ENCODE data around the gene NUP210L. TPM values are rescaled to one million over a fixed set of nuclear protein-coding genes. Genes with fewer than 3 reads are reported as not detected.

NUP210L gene
- polyA plus RNA-seq, 2 donors: 0.02 TPM; not detected in 1

GRCh38 chr1:153977250-153978240 is 177.3 kb downstream of the NUP210L start, which contains the start of gene JTB:
TSS of gene JTB (minus strand) at chr1:153977674. CDS start at chr1:153977252, 422 bp downstream.
- Histone ChIP-seq H3K9me3 (ENCODE audit: control insufficient read depth in 2 of 2, insufficient read depth in 1 of 2, low read depth in 1 of 2, low read length in 1 of 2) (no peaks in the 10 kb centered on the region), H3K36me3 (ENCODE audit: control insufficient read depth in 2 of 2, insufficient read depth in 2 of 2, low read length in 1 of 2) (peaks cover 6 to 18% of the 10 kb centered on the region in 2 donors), H3K27ac (ENCODE audit: low read depth in 2 of 2, low read length in 1 of 2) (peak within 1 kb of the TSS; percentile 79 to 94), H3K4me1 (ENCODE audit: control insufficient read depth in 2 of 2, insufficient read depth in 2 of 2, low read length in 1 of 2) (no peaks in the 10 kb centered on the region), H3K4me3 (ENCODE audit: low read depth in 1 of 2, low read length in 2 of 2) (peak within 1 kb of the TSS; percentile 85 to 97), H3K27me3 (ENCODE audit: control insufficient read depth in 1 of 2, insufficient read depth in 2 of 2, low read length in 2 of 2) (no peaks in the 10 kb centered on the region)
- WGBS, 2 donors: 0 to 1% methylated on average over 67 to 75 of the region's 75 CpGs

GRCh38 chr1:153976819-153977249 is 178.0 kb downstream of the NUP210L start:
- Histone ChIP-seq H3K27me3 (ENCODE audit: control insufficient read depth in 1 of 2, insufficient read depth in 2 of 2, low read length in 2 of 2) (no peaks in the 10 kb centered on the region), H3K4me3 (ENCODE audit: low read depth in 1 of 2, low read length in 2 of 2) (peak overlapping the region; percentile 85 to 97), H3K4me1 (ENCODE audit: control insufficient read depth in 2 of 2, insufficient read depth in 2 of 2, low read length in 1 of 2) (no peaks in the 10 kb centered on the region), H3K9me3 (ENCODE audit: control insufficient read depth in 2 of 2, insufficient read depth in 1 of 2, low read depth in 1 of 2, low read length in 1 of 2) (no peaks in the 10 kb centered on the region), H3K27ac (ENCODE audit: low read depth in 2 of 2, low read length in 1 of 2) (peak overlapping the region; percentile 79 to 94), H3K36me3 (ENCODE audit: control insufficient read depth in 2 of 2, insufficient read depth in 2 of 2, low read length in 1 of 2) (peaks cover 6 to 15% of the 10 kb centered on the region in 2 donors)
- 0 to 1% methylated on average over 16 of the region's 16 CpGs for WGBS, 2 donors

- peaks cover 0 to under 1% of the 10 kb centered on the region in 2 donors for H3K4me1 ChIP-seq (ENCODE audit: control insufficient read depth in 2 of 2, insufficient read depth in 2 of 2, low read length in 1 of 2)
- H3K36me3 ChIP-seq (ENCODE audit: control insufficient read depth in 2 of 2, insufficient read depth in 2 of 2, low read length in 1 of 2): peaks cover 6 to 15% of the 10 kb centered on the region in 2 donors
- H3K27ac ChIP-seq (ENCODE audit: low read depth in 2 of 2, low read length in 1 of 2): no peak overlapping the region
- WGBS, 2 donors: 79 to 84% methylated on average over 7 of the region's 7 CpGs
- no peaks in the 10 kb centered on the region for H3K27me3 ChIP-seq (ENCODE audit: control insufficient read depth in 1 of 2, insufficient read depth in 2 of 2, low read length in 2 of 2)
- no peaks in the 10 kb centered on the region for H3K9me3 ChIP-seq (ENCODE audit: control insufficient read depth in 2 of 2, insufficient read depth in 1 of 2, low read depth in 1 of 2, low read length in 1 of 2)
- H3K4me3 ChIP-seq (ENCODE audit: low read depth in 1 of 2, low read length in 2 of 2): no peak overlapping the region
These were observed 181.3 kb downstream of the NUP210L start for GRCh38 chr1:153973525-153973924.

- Histone ChIP-seq H3K4me3 (ENCODE audit: low read depth in 1 of 2, low read length in 2 of 2) (no peak overlapping the region), H3K27ac (ENCODE audit: low read depth in 2 of 2, low read length in 1 of 2) (no peak overlapping the region), H3K4me1 (ENCODE audit: control insufficient read depth in 2 of 2, insufficient read depth in 2 of 2, low read length in 1 of 2) (peaks cover 0 to 4% of the 10 kb centered on the region in 2 donors), H3K9me3 (ENCODE audit: control insufficient read depth in 2 of 2, insufficient read depth in 1 of 2, low read depth in 1 of 2, low read length in 1 of 2) (no peaks in the 10 kb centered on the region), H3K36me3 (ENCODE audit: control insufficient read depth in 2 of 2, insufficient read depth in 2 of 2, low read length in 1 of 2) (peaks cover 6 to 15% of the 10 kb centered on the region in 2 donors), H3K27me3 (ENCODE audit: control insufficient read depth in 1 of 2, insufficient read depth in 2 of 2, low read length in 2 of 2) (no peaks in the 10 kb centered on the region)
- WGBS, 2 donors: 92 to 95% methylated on average over 3 of the region's 3 CpGs
These were observed 181.8 kb downstream of the NUP210L start for GRCh38 chr1:153973071-153973470.

- Histone ChIP-seq H3K4me3 (ENCODE audit: low read depth in 1 of 2, low read length in 2 of 2) (no peak overlapping the region), H3K9me3 (ENCODE audit: control insufficient read depth in 2 of 2, insufficient read depth in 1 of 2, low read depth in 1 of 2, low read length in 1 of 2) (no peaks in the 10 kb centered on the region), H3K27ac (ENCODE audit: low read depth in 2 of 2, low read length in 1 of 2) (no peak overlapping the region), H3K4me1 (ENCODE audit: control insufficient read depth in 2 of 2, insufficient read depth in 2 of 2, low read length in 1 of 2) (peaks cover 0 to 4% of the 10 kb centered on the region in 2 donors), H3K27me3 (ENCODE audit: control insufficient read depth in 1 of 2, insufficient read depth in 2 of 2, low read length in 2 of 2) (no peaks in the 10 kb centered on the region), H3K36me3 (ENCODE audit: control insufficient read depth in 2 of 2, insufficient read depth in 2 of 2, low read length in 1 of 2) (peaks cover 6 to 13% of the 10 kb centered on the region in 2 donors)
- WGBS, 2 donors: 62 to 90% methylated on average over 2 of the region's 2 CpGs
These were observed 184.5 kb downstream of the NUP210L start for GRCh38 chr1:153970346-153970745.

- H3K9me3 ChIP-seq (ENCODE audit: control insufficient read depth in 2 of 2, insufficient read depth in 1 of 2, low read depth in 1 of 2, low read length in 1 of 2): no peaks in the 10 kb centered on the region
- no peak overlapping the region for H3K4me3 ChIP-seq (ENCODE audit: low read depth in 1 of 2, low read length in 2 of 2)
- H3K36me3 ChIP-seq (ENCODE audit: control insufficient read depth in 2 of 2, insufficient read depth in 2 of 2, low read length in 1 of 2): peaks cover 5 to 9% of the 10 kb centered on the region in 2 donors
- peaks cover 0 to 4% of the 10 kb centered on the region in 2 donors for H3K4me1 ChIP-seq (ENCODE audit: control insufficient read depth in 2 of 2, insufficient read depth in 2 of 2, low read length in 1 of 2)
- WGBS, 2 donors: 88 to 91% methylated on average over 2 of the region's 2 CpGs
- H3K27me3 ChIP-seq (ENCODE audit: control insufficient read depth in 1 of 2, insufficient read depth in 2 of 2, low read length in 2 of 2): no peaks in the 10 kb centered on the region
- no peak overlapping the region for H3K27ac ChIP-seq (ENCODE audit: low read depth in 2 of 2, low read length in 1 of 2)
These were observed 185.9 kb downstream of the NUP210L start for GRCh38 chr1:153968972-153969371.

GRCh38 chr1:153968408-153968807 is 186.5 kb downstream of the NUP210L start:
- H3K27ac ChIP-seq (ENCODE audit: low read depth in 2 of 2, low read length in 1 of 2): peak overlapping the region; percentile 95 to 96
- WGBS, 2 donors: 17 to 20% methylated on average over 13 of the region's 13 CpGs
- H3K27me3 ChIP-seq (ENCODE audit: control insufficient read depth in 1 of 2, insufficient read depth in 2 of 2, low read length in 2 of 2): no peaks in the 10 kb centered on the region
- peak overlapping the region; percentile 66 to 78 for H3K4me3 ChIP-seq (ENCODE audit: low read depth in 1 of 2, low read length in 2 of 2)
- H3K4me1 ChIP-seq (ENCODE audit: control insufficient read depth in 2 of 2, insufficient read depth in 2 of 2, low read length in 1 of 2): peaks cover 0 to 4% of the 10 kb centered on the region in 2 donors
- H3K36me3 ChIP-seq (ENCODE audit: control insufficient read depth in 2 of 2, insufficient read depth in 2 of 2, low read length in 1 of 2): peaks cover 0 to 3% of the 10 kb centered on the region in 2 donors
- no peaks in the 10 kb centered on the region for H3K9me3 ChIP-seq (ENCODE audit: control insufficient read depth in 2 of 2, insufficient read depth in 1 of 2, low read depth in 1 of 2, low read length in 1 of 2)

GRCh38 chr1:153968000-153968363 is 186.9 kb downstream of the NUP210L start:
- 2% methylated on average over 8 of the region's 8 CpGs for WGBS, 2 donors
- no peaks in the 10 kb centered on the region for H3K27me3 ChIP-seq (ENCODE audit: control insufficient read depth in 1 of 2, insufficient read depth in 2 of 2, low read length in 2 of 2)
- peak overlapping the region; percentile 66 to 78 for H3K4me3 ChIP-seq (ENCODE audit: low read depth in 1 of 2, low read length in 2 of 2)
- H3K9me3 ChIP-seq (ENCODE audit: control insufficient read depth in 2 of 2, insufficient read depth in 1 of 2, low read depth in 1 of 2, low read length in 1 of 2): no peaks in the 10 kb centered on the region
- peaks cover 0 to 7% of the 10 kb centered on the region in 2 donors for H3K4me1 ChIP-seq (ENCODE audit: control insufficient read depth in 2 of 2, insufficient read depth in 2 of 2, low read length in 1 of 2)
- H3K36me3 ChIP-seq (ENCODE audit: control insufficient read depth in 2 of 2, insufficient read depth in 2 of 2, low read length in 1 of 2): no peaks in the 10 kb centered on the region
- H3K27ac ChIP-seq (ENCODE audit: low read depth in 2 of 2, low read length in 1 of 2): peak overlapping the region; percentile 95 to 96

- H3K4me1 ChIP-seq (ENCODE audit: control insufficient read depth in 2 of 2, insufficient read depth in 2 of 2, low read length in 1 of 2): peaks cover 3 to 7% of the 10 kb centered on the region in 2 donors
- H3K9me3 ChIP-seq (ENCODE audit: control insufficient read depth in 2 of 2, insufficient read depth in 1 of 2, low read depth in 1 of 2, low read length in 1 of 2): no peaks in the 10 kb centered on the region
- no peaks in the 10 kb centered on the region for H3K36me3 ChIP-seq (ENCODE audit: control insufficient read depth in 2 of 2, insufficient read depth in 2 of 2, low read length in 1 of 2)
- H3K27me3 ChIP-seq (ENCODE audit: control insufficient read depth in 1 of 2, insufficient read depth in 2 of 2, low read length in 2 of 2): no peaks in the 10 kb centered on the region
- WGBS, 2 donors: 0 to 1% methylated on average over 60 of the region's 60 CpGs
- peak within 1 kb of the TSS; percentile 95 to 96 for H3K27ac ChIP-seq (ENCODE audit: low read depth in 2 of 2, low read length in 1 of 2)
- peak within 1 kb of the TSS; percentile 66 to 78 for H3K4me3 ChIP-seq (ENCODE audit: low read depth in 1 of 2, low read length in 2 of 2)
These were observed 187.5 kb downstream of the NUP210L start, which contains the start of gene CREB3L4 for GRCh38 chr1:153967107-153967999. TSS of gene CREB3L4 (plus strand) at chr1:153967902. CDS start at chr1:153968526, 624 bp downstream.
